HCT116 (cell line): Measurements from ENCODE around the gene NEU4.

ENCODE experiments used
- CEBPB ChIP-seq: IDR thresholded peaks from 2 replicates; pipeline ENCODE4 v1.6.1; 2012; ENCODE audit warnings: low read depth
- CTCF ChIP-seq, 3 experiments: fragments of 200-600 bp in 1 of 3; sonication (generic) in 1 of 3; IDR thresholded peaks in 2 of 3; conservative IDR thresholded peaks in 1 of 3; 2 replicates each; pipeline ENCODE4 v1.5.1; 2012 to 2017; ENCODE audit warnings: low read depth in 2 of 3, low read length in 2 of 3, antibody characterized with exemption in 1 of 3, borderline replicate concordance in 1 of 3, control low read depth in 1 of 3, mild to moderate bottlenecking in 1 of 3, mixed read lengths in 1 of 3, mixed run types in 1 of 3, moderate library complexity in 1 of 3; ENCODE audit not compliant: insufficient read depth in 1 of 3
- EZH2 ChIP-seq: fragments of 200-600 bp; sonication (generic); IDR thresholded peaks from 2 replicates; pipeline ENCODE4 v1.6.1; 2017; ENCODE audit warnings: antibody characterized with exemption, mixed run types
- EZH2phosphoT487 ChIP-seq: fragments of 200-600 bp; IDR thresholded peaks from 2 replicates; pipeline ENCODE4 v1.6.1; 2018; ENCODE audit warnings: antibody characterized with exemption, borderline replicate concordance
- FOSL1 ChIP-seq: IDR thresholded peaks from 2 replicates; pipeline ENCODE4 v1.6.1; 2012; ENCODE audit warnings: low read depth
- JUND ChIP-seq: IDR thresholded peaks from 2 replicates; pipeline ENCODE4 v1.6.1; 2012
- MAX ChIP-seq: IDR thresholded peaks from 2 replicates; pipeline ENCODE4 v1.6.1; 2012
- POLR2A ChIP-seq: IDR thresholded peaks from 2 replicates; pipeline ENCODE4 v1.7.0; 2011; ENCODE audit warnings: borderline replicate concordance; ENCODE audit not compliant: insufficient read depth, insufficient read length; ENCODE audit errors: extremely low read depth
- POLR2AphosphoS5 ChIP-seq: IDR thresholded peaks from 2 replicates; pipeline ENCODE4 v1.6.1; 2011; ENCODE audit warnings: mild to moderate bottlenecking, low read depth, low read length, moderate library complexity
- RAD21 ChIP-seq: IDR thresholded peaks from 2 replicates; pipeline ENCODE4 v1.6.1; 2012; ENCODE audit warnings: low read depth, mild to moderate bottlenecking
- REST ChIP-seq: IDR thresholded peaks from 2 replicates; pipeline ENCODE4 v1.6.1; 2012; ENCODE audit warnings: low read depth
- SP1 ChIP-seq: IDR thresholded peaks from 2 replicates; pipeline ENCODE4 v1.6.1; 2012; ENCODE audit warnings: low read depth
- TCF7L2 ChIP-seq: IDR thresholded peaks from 2 replicates; pipeline ENCODE4 v1.7.0; 2011; ENCODE audit warnings: borderline replicate concordance, inconsistent platforms; ENCODE audit not compliant: insufficient read depth, insufficient read length; ENCODE audit errors: extremely low read depth
- ZFX ChIP-seq: fragments of 450-650 bp; IDR thresholded peaks from 2 replicates; pipeline ENCODE4 v1.6.1; 2017

- no peak for TF ChIP-seq POLR2A
- TF ChIP-seq CTCF (IDR thresholded peaks at IDR 0.05 in 2 of 3, conservative IDR thresholded peaks at IDR 0.05 in 1 of 3; ENCODE audit: borderline replicate concordance in 1 of 3, insufficient read depth in 1 of 3, low read depth in 2 of 3, low read length in 2 of 3): no peak
- no peak for TF ChIP-seq EZH2
- no peak for TF ChIP-seq POLR2AphosphoS5
- TF ChIP-seq TCF7L2: no peak
- TF ChIP-seq JUND: no peak
- TF ChIP-seq CEBPB: no peak
- no peak for TF ChIP-seq ZFX
- no peak for TF ChIP-seq RAD21
- no peak for TF ChIP-seq SP1
- TF ChIP-seq EZH2phosphoT487: no peak
- no peak for TF ChIP-seq REST
- no peak for TF ChIP-seq MAX
- no peak for TF ChIP-seq FOSL1
Observed at GRCh38 chr2:241844831-241845578, 36.0 kb downstream of the NEU4 start.
